RCC 7860 (cell line): ENCODE measurements around the gene RCSD1.
A peak's percentile ranks its signal among the peaks of the same experiment; 100 is the strongest.

Experiments used
- DNase-seq: peaks from one replicate; pipeline ENCODE4 v3.0.0-alpha.2; 2015; ENCODE audit warnings: low spot score
- FAIRE-seq: peaks from 2 replicates; lab custom pipeline; 2012; peaks lifted over from hg19 to GRCh38; lab: Jason Lieb, UNC

RCSD1 gene

DNA sequence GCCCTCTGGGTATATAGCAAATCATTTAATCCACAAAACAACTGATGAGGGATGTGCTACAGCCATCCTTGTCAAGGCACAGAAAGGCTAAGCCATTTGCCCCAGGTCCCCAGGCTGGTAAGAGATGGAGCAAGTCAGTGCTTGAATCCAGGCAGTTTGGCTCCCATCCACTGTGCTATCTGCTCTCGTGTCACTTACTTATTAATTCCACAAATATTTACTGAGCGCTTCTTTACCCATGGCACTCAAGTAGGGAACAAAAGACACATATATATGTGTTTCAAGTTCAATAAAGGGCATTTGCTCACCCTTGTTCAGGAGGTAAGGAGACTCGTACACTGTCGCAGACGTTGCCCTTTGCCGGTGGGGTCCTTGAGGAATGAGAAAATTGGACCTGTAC is 53.2 kb downstream of the RCSD1 start:
- FAIRE-seq (no peak), DNase-seq (no peak)

DNA sequence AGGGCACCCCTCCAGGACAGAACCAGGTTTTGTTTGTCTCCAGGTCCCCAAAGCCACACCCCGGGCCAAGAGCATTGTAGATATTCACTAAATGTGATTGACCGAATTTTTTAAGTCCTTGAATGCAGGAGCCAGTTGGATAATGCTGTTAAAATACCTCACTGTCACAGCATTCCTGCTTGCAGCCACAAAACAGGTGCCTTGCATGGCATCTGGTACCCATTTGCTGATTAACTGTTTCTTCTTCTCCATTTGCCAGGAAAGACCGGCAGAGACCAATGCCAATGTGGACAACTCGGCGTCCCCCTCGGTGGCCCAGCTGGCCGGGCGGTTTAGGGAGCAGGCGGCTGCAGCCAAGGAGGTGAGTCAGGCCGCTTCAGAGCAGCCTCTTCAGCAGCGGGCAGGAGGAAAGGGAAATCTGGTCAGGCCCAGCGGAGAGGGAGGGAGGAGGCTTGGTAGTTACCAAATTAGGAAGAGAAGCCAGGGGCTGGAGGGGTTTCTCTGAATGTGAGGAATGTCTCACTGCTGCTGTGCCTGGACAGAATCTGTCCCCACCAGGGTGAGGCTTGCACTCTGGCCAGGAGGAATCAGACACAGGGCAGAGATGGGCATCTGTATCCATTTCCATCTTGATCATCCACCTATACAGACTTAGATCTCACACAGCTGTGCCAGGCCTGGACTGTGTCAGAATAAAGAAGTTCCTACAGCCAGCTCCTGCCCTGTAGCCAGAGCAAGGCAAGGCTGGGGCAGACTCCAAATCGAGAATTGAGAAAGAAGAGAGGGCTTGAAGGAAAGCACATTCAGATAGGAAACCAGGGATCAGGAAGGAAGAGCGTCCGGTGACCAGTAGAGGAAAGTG is 53.8 kb downstream of the RCSD1 start:
- no peak for DNase-seq
- FAIRE-seq = no peak

DNA sequence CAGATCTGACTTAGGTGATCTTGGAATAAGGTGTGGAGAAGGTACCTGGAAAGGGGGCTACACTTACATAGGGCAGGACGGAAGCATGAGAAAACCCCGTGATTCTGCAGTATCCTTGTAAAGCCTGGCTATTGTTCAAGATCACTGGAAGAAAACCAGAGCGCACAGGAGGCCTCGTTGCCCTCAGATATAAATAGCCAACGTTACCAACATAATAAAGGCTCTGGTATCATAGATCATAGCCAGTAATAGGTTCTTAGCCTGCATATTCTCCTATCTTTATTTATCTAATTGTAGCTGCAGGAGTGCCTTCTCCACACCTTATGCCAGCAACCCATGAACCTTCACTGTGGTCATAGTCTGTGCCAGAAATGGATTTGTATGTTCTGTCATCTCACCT is 55.8 kb downstream of the RCSD1 start:
- FAIRE-seq (no peak), DNase-seq (no peak)

GRCh38 chr1:167687919-167688519 is 58.0 kb downstream of the RCSD1 start:
- FAIRE-seq = peak; percentile 2
- peak; percentile 45 for DNase-seq

DNA sequence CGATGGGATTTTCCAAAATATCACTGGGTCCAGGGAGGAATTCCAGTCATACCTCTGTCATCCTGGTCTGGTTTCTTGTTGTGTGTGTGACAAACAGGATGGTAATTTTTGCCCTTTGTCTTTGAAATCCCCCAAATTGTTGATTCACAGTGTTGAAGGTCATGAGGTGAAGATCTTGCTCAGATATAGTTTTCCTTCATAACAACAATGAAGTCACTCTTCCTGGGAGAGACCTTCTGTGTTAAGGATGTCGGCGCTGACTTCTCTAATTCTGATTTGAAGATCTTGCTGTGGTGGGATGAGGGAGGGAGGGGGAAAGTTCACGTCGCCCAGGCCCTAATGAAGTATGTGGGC is 59.5 kb downstream of the RCSD1 start:
- no peak for FAIRE-seq
- DNase-seq = peak; percentile 22

- FAIRE-seq (no peak), DNase-seq (no peak)
Measured at GRCh38 chr1:167690053-167690452, 60.0 kb downstream of the RCSD1 start.

DNA sequence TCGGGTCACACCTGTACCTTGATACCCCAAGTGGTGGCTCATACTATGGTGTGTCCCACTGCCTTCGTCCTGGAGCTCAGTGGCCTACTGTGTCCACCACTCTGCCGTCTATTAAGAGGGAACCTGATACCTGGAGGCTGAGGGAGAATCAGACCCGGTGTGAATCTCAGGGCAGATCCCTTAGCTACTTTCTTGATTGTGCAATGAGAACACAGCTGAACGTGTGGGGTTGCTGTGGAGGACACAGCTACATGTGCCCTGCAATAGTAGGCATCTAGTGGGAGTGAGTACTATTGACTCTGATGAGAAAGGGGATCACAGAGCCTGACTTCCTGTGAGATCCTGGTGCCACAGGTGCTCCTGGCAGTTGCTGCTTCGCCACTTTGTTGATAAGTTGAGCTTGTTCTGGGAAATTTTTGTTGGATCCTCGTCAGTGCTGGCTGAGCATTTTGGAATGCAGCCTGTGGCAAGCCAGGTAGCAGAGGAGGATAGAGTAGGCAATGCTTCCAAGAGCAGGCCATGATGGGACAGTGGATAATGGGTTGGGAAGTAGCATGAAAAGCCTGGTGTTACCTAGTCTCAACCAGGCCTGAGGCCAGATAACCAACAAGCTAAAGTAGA is 63.5 kb downstream of the RCSD1 start:
- FAIRE-seq (no peak), DNase-seq (no peak)

- FAIRE-seq (no peak), DNase-seq (no peak)
Measured at GRCh38 chr1:167694691-167695090, 64.7 kb downstream of the RCSD1 start.

- DNase-seq = no peak
Measured at GRCh38 chr1:167695147-167695546, 65.1 kb downstream of the RCSD1 start.

DNA sequence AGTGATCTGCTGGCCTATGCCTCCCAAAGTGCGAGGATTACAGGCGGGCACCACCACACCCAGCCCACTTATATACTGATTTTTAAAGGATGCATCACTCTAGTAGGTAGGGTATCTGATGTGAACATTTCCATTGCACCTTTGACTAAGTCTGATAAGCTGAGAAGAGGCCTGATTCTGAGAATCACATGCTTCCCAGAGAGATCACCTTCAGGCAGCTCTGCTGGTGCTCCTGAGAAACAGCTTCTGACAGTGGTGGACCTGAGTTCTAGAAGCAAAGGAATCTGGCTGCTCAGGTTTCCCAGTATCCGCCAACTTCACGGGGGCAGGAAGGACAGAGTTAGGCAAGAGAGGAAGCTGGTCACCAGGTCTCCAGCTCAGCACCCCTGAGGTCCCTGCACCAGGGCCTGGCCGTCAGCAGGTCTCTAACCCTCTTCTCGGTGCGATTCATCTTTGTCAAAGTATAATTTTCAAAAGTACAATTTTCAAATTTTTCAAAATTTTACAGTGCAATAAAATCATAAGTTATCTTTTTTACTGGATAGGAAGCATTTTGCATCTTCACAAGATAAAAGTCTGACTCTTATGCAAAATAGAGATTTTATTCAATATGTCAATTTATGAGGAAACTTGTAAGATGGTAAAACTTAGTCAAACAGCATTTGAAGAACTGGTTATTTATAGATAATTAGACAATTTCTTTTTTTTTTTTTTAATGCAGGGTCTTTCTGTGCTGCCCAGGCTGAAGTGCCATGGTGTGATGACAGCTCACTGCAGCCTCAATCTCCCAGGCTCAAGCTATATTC is 65.9 kb downstream of the RCSD1 start:
- FAIRE-seq (no peak), DNase-seq (no peak)

More at GRCh38 chr1:167695147-167695546, 65.1 kb downstream of the RCSD1 start:
- no peak for FAIRE-seq

- DNase-seq (no peak), FAIRE-seq (no peak)
Measured at GRCh38 chr1:167697667-167698141, 67.7 kb downstream of the RCSD1 start.

DNA sequence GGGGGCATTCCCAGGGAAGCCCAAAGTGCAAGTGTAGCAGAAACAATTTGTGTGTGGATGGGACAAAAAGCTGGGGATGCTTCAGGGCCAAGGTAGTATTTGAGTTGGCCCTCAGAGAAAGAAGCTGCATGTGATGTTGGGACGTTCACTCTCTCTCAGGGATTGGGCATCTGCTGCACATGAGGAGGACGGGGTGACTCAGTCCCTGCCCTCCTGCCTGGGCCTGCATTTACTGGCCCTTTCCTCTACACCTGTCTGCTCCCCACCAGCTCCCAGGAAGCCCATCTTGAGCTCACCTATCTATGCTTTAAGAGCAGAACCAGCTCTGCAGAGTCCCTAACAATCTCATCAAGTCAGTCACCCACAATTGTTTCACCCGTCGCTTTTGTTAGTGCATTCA is 68.3 kb downstream of the RCSD1 start:
- no peak for DNase-seq
- FAIRE-seq = no peak

DNA sequence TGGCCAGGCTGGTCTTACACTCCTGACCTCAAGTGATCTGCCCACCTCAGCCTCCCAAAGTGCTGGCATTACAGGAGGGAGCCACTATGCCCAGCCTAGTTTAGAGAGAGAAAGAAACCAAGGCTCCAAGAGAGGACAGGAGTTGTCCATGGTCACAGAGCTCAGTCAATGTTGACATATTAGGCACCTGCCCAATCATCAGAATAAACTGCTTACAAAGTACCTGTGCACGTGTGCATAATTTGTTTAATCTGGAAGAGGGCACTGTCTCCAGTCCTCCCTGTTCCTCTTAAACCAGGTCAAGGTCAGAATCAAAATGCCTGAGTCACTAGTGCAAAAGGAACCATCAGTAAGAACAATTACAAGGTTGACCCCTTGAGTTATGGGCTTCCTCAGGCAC is 71.5 kb downstream of the RCSD1 start:
- no peak for FAIRE-seq
- no peak for DNase-seq

GRCh38 chr1:167703557-167703956 is 73.5 kb downstream of the RCSD1 start:
- DNase-seq (no peak), FAIRE-seq (no peak)

DNA sequence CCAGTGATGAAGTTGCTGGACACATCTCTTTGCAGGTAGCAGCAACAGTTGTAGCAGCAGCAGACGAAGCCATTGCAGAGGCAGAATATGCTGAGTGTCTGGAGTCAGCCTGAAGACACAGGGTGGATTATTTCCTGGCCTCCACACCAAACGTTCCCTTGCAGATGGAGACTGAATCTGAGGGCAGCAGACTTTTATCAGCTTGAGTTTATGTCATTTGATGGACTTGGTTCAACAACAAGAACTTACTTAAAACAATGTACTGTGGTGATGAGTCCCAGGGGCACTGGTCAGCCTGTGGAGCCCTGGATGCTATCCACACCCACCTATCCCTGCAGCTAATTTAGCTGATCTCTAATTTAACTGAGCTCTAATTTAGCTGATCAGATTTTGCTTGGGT is 74.7 kb downstream of the RCSD1 start:
- DNase-seq = no peak
- no peak for FAIRE-seq

DNA sequence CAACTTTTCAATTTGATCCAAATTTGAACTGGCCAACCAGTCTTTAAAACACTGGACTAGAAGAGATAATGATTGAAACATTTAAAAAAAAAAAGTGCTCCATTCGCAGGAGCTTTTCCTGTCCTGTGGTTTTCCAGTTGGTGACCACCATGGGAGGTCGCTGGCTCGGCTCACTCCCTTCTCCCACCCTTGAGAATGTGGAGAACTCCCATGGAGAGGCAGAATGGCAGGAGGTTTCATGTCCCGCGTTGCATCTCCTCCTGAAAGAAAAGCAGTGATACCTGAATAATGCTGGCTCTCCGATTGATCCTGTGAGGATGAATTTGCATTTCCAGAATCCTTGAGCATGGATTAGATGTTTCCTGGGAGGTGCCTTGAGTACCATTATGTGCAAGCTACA is 75.2 kb downstream of the RCSD1 start:
- DNase-seq = no peak

GRCh38 chr1:167706363-167706762 is 76.3 kb downstream of the RCSD1 start:
- no peak for FAIRE-seq
- no peak for DNase-seq

More for the DNA sequence above, 75.2 kb downstream of the RCSD1 start:
- no peak for FAIRE-seq

DNA sequence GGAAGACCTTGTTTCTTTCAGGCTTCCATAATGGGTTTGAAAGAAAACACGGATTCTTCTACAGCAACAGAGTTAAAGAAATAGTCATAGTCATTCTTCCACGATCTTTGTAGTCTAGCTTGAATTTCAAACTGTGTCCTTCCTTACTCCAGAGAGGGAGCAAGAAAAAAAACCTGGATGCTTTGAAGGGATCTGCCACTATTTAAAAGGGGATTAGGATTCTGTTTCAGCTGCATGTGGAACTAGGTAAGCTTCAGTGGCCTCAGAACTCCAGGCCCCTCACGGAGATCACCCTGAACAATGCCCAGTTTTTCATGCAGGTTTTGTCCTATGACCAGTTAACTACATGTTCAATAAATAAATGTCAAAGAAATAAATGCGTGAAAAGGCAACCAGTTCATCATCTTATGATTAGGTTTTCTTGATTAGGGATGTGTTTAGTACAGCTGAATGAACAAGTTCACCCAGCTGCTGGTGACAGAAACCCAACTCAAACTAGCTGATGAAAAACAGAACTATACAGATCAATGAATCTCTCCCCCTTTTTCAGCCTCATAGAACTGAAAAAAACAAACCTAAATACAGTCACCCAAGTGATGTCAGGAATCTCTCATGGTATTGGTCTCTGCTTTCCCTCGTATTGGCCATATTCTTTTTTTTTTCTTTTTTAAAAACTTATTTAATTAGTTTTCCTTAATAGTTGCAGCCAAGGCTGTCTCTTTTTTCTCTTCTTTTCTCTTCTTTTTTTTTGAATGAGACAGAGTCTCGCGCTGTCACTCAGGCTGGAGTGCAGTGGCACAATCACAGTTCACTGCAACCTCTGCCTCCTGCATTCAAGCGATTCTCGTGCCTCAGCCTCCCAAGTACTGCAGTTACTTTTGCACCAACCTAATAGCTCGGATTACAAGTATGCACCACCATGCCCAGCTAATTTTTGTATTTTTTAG is 77.2 kb downstream of the RCSD1 start:
- FAIRE-seq = no peak
- DNase-seq = no peak

DNA sequence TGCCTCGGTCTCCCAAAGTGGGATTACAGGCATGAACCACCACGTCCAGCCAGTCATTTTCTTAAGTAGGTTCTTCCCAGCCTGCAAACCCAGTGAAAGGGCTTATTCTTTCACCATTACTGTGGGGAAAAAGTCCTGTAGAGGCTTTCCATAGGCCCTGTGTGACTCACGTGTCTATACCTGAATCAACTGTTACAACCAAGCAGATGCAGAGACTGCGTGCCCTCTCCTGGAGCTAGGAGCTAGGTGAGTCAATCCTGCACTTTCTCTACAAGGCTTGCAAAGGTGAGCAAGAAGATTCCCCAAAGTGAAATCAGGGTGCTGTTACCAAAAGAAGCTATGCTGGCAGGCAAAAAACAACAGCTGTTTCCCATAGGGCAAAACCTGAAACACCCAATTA is 77.9 kb downstream of the RCSD1 start:
- FAIRE-seq = no peak
- DNase-seq = no peak

- DNase-seq (no peak), FAIRE-seq (no peak)
Measured at GRCh38 chr1:167708940-167709389, 78.9 kb downstream of the RCSD1 start.
